HG03103 (cell line): ENCODE data around the gene LRRC49.
"Not testable (repeated sequence)": the region's sequence is repeated elsewhere in the genome, so short reads cannot be mapped to it uniquely, and the experiment has no call there.

Experiments used
- ATAC-seq: cut with Tn5 transposase; IDR thresholded peaks from one replicate; pipeline ENCODE4 v1.9.1; 2021; ENCODE audit warnings: low read depth; ENCODE audit not compliant: unreplicated experiment

The LRRC49 gene

DNA sequence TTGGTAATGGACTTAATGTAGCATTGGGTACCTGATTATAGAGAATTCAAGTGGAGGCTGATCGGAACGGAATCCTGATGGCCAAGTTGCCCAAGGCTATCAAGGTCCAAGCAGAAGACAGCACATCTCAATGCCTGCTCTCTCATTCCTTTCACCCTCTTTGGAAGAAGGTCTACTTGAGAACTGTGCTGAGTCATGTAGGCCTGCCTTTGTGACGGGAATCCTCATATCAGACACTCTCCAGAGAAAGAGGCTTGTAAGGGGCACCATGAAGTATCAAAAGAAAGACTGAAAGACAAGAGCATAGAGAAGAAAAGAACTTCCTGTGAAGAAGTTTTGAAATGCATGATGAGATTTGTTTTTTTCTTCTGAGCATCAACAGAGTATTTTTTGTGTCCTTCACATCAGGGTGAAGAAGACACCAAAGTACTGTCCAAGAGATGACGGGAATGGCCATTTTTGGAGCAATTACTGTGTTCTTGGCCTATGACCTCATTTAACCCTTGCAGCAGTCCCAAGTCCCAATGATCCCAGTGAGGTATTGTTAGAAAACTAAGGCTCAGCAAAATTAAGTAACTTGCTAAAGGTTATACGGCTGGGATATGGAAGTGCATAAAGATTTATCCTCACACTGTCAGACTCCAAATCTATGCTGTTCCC, 25.5 kb upstream of the LRRC49 start:
- ATAC-seq, result no peak

DNA sequence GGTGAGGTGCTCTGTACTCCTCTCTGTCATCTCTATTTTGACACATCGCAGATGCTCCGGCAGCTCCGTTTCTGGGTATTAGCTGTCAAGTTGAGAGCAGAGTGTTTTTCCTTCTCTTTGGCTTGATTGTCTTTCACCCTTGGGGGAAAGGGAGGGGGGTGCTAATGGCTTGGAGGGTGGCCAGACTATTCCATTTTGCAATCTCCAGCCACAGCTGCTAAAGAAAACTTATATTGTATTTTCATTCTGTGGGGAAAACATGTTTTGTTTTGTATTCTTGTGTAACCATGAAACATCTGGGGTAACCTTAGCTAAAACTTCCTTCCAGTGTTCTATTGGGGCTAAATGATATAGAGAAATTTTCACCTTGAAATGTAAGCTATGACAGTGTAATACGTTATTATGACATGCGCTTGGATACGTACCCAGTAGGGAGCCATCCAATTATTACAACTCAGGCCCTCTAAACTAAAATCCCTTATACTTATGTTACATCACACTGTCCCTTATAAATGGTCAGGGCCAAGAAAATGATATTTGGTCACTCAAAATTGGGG, 24.6 kb upstream of the LRRC49 start:
- ATAC-seq, result no peak

DNA sequence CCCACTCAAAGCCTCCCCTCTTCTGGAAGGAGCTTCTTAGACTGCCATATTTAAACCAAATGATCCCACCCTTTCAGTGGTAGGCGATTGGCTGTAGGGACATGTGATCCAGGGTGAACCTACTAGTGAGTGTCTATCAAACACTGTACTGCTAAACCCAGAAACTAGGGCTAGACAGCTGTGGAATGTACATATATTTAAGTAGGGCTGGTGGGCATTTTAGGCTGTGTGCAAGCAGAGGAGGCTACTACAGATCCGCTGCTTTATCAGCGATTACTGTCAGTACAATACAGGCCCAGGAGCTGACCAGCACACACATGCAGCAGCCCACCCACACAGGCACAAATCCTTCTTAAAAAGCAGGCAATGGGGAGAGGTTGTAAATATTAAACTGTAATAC, 23.3 kb upstream of the LRRC49 start:
- no peak for ATAC-seq

DNA sequence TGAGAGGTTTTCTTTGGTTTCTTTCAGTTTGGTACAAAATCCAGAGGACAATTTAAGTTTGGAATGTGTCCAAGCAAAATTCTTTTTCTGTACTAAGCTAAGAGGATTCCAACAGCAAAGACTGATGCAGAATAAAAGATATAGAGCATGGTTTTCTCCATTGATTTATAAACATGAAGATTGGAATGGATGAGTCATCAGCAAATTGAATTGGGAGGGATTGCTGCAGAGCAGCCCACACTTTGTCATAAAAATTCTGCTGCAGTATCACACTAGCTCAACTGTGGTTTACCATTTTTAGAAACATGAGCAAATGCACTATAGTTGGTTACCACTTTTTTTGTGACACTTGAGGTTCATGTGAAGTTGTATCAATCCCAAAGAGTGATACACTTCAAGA, 22.6 kb upstream of the LRRC49 start:
- ATAC-seq, result no peak

DNA sequence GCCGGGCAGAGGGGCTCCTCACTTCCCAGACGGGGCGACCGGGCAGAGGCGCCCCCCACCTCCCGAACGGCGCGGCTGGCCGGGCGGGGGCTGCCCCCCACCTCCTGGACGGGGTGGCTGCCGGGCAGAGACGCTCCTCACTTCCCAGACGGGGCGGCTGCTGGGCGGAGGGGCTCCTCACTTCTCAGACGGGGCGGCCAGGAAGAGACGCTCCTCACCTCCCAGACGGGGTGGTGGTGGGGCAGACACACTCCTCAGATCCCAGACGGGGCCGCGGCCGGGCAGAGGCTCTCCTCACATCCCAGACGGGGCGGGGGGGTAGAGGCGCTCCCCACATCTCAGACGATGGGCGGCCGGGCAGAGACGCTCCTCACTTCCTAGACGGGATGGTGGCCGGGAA, 21.1 kb upstream of the LRRC49 start:
- not testable (repeated sequence) for ATAC-seq

DNA sequence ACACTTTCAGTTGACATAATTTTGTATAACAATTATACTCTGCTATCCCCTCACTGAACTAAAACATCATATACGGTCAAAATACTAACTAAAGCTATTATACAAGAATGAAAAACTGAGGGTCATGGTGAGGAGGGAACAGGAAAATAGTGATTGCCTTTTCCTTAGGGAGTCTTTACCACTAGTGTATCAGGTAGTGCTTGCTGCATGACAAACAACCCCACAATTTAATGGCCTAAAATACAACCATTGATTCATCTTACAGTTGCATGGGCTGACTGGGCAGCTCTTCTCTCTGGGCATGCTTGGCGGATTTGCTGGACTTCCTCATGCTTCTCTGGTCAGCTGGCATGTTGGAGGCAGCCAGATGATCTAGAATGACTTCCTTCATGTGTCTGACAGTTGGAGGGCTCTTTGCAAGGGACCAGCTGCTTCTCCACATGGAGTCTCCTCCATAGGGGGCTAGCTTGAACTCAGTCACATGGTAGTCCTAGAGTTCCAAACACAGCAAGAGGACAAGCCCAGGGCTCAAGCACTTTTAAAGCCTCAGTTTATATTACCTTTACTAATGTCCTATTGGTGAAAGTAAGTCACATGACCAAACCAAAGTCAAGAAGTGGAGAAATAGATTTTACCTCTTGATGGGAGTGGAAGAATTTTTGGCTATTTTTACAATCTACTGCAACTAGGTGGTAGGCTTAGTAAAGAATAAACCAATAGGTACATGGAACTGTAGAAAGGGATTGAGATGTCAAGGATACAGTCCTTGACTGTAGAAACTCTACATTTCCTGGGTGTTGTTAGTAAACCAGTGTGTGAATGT, 19.2 kb upstream of the LRRC49 start:
- no peak for ATAC-seq

DNA sequence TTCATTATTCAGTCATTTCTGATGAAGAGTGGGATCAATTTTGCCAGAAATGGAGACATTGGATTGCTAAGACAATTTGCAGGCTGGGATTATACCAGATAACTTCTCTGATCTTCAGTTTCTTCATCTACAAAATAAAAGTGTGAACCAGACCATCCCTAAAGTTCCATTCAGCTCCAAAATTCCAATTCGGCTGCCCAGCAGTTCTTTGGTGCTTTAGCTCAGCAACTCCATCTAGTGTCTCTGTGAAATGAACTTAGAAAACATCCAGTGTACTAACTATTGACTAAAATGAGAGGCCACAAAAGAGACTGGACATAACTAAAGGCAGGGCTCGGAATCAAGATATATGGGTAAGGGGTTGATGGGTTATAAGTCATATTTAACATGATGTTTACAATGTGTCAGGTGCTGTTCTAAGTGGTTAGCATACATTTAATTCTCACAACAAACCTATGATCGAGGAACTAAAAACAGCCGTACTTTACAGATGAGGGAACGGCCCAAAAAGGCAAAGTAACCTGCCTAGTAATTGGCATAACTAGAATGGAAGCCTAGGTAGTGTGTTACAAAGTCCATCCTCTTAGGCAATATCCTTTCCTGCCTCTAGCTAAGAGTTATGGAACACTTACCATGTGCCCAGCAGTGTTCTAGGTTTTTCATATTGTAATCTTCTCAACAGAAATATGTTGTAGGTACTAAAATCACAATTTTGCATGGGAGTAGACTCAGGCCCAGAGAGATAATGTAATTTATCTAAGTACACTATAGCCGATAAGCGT, 17.4 kb upstream of the LRRC49 start:
- no peak for ATAC-seq

DNA sequence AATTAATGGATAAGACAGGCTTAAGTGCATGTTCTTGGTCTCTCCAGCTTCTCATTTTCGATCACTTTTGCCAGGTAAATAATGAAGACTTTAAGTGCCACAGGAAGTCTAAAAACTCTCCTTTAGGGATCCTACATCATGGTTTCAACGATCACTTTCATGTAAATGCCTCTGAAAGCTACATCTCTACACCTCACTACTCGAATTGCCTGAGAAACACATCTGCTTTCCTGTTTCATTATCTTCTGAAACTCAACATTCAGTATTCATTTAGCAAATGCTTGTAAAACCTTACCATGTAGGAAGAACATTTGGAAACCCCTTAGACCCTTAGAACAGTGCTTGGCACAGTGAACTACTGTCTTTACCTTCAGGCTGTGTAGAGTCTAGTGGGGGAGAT, 16.6 kb upstream of the LRRC49 start:
- no peak for ATAC-seq

DNA sequence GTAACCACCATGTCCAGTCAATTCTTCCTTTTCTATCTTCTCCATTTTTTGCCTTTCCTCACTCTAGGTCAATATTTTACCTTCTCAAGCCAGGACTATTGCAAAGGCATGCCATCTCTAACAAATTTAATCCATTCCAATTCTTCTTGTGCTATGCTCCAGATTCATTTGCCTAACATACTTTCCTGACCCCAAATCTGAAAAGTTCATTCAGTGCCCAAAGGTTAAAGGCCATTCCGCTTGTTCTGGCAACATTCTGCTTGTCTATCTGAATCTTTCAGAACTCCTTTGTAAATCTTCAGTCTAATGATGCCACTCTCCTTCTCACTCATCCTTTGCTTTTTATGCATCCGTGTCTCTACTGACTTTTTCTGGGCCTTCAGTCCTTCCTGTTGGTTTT, 15.9 kb upstream of the LRRC49 start:
- ATAC-seq, result no peak

DNA sequence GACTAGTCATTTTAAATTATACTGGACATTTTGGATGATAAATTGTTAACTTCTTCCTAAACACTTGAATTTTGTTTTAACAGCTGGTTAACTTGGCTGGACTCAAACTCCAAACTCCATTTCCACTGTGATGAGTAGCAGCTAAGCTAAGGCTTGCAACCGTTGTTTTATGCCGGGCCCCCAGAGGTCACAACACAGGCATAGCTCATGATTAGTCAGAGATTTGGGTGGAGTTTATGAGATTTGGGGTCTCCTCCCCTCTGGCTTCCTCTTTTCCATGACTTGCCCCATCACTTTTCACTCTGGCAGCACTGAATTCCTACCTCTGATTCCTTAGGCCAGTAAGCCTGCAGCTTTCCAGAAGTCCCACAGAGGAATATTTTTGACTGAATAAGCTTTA, 13.2 kb upstream of the LRRC49 start:
- no peak for ATAC-seq

DNA sequence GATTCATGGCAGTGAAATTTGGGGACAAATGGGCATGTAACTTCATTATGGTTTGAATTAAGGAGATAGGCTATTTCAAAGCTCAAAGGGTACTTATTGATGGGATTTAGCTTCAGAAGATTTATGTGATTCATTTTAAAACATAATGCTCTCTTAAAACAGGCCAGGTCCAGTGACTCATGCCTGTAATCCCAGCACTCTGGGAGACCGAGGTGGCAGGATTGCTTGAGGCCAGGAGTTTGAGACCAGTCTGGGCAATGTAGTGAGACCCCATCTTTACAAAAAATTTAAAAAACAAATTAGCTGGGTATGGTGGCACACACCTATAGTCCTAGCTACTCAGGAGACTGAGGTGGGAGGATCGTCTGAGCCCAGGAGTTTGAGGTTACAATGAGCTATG, 11.8 kb upstream of the LRRC49 start:
- ATAC-seq, result no peak

DNA sequence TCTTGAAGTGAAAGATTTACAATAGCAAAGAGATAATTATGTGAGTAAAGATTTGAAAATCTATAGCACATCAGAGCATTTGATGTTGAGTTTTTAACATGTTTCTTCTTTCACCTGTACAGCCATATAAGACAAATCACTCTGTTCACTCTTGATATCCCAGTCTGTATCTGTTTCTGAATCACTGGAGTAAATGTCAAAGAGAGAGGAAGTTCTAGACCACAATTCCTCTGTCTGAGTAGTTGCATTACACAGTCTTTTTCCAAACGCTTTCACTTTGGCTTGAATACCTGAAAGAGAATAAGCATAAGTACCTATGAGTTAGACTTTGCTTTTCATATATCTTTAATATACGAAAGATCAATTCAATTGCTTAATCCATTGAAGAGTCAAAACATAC, 10.3 kb upstream of the LRRC49 start:
- no peak for ATAC-seq

DNA sequence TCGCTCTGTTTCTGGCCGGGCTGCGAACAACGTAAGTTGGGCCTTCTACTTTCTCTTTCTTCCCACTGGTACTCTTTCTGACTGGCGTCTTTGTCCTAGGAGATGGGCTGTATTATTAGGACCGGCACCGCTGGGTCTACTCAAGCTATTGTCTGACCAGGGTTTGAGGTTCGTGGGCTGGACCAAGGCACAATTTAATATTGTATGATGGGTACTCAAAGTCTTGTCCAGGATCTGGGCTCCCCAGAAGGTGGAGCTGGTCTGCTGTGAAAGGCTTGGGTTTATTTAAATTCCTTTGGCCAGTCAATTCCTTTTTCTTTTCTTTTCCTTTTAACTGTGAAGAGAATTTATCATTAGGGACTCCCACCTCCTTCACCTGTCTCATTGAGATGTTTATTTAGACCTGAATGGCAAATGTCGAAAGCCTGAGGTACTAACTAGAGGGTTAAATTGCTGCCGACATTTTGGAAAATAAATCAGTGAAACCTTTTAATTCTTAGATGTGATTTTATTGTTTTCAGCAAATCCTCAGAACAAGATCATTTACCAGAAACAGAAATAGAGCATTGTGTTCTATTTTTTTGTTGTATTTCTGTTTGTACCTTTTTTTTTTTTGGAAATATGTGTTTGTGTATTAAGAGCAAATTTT, 410 bp downstream of the LRRC49 start:
- peak; percentile 14 for ATAC-seq

DNA sequence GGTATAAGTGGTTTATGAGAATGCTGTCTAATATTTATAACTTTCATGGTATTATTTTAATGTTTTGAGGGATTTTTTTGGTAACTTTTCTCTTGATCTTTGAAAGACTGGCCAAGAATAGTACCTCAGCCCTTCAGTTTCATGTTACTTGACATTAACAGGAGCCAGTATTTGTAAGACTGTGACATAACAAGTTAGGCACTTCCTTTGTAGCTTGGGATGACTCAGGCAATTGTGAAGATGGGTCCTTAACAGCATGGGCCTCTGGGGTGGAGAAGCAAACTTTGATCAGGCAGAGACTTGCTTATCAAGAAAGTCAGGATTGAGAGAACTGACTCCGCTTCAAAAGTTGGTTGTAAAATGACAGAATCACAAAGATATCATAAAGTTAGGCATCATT, 9.5 kb downstream of the LRRC49 start:
- no peak for ATAC-seq

DNA sequence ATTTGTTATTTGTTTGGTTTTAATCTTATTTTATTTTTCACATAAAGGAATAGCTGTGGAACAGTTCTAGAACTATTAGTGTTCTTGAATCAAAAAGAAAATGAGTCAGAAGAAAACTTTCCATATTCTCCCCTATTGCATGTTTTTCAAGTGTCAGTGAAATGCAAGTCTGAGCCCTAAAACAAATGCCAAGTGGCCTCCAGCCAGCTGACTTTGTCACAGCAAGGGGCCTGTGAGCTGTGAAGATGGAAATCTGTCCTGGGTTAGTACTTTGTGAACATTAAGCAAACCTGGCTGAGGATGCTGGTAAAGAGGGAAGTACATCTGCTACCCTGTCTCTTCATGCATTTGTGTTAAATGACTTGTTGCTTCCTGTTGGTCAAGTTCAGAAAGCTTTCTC, 14.2 kb downstream of the LRRC49 start:
- ATAC-seq, result no peak

DNA sequence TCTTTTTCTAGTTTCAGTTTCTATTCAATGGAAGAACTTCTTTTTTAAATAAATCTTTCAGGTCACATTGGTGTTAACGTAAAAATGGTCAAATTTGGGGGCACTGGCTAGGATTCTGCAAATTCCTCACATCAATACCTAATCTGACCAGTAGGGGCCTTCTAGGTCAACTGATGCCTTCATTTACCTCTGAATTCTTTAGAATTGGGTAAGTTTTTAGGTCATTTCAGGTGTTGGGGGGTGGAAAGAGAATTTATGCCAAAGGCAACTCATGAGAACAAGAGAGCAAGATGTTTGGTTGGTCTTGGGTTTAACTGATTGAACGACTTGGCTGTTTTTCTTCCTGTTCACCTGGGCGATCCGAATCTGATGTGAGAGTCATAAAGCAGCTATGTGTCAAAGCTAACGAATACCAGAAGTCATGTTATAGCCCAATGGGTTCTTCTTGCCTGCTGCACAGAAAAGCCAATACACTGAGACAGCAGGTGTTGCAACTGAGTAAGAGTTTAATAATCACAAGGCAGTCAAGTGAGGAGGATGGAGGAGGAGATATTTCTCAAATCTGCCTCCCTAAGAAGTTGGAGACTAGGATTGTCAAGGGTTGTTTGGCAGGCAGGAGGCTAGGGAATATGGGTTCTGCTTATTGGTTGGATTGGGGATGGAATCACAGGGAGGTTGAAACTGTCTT, 15.3 kb downstream of the LRRC49 start:
- ATAC-seq, result no peak

DNA sequence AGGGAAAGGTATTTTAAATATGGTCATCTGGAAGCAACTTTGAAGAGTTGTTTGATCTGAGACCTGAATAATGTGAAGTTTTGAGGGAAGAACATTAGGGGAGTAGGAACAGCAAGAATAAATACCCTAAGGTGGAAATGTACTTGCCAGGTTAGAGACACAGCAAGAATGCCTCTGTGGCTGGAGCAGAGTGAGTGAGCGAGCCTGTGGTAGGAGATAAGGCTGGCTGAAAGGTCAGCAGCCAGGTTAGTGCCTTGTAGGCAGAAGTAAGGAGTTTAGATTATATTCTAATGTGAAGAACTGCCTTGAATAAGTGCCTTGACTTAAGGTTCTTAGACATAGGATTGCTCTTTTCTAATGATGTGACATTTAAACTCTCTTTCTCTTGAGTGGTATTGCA, 18.3 kb downstream of the LRRC49 start:
- ATAC-seq, result no peak

DNA sequence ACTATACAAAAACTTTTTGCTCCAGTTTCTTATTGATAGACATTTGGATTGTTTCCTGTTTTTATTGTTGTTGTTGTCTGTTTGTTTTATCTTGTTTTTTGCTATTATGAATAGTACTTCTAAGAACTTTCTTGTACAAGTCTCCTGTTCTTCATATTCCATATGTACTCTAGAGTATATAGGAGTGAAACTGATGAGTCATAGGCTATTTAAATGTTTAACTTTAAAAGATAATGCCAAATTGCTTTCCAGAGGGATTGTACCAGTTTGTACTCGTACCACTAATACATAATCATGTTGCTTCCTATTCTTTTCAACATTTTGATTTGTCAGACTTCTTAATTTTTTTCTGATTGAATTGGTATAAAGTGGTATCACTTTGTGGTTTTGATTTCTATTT, 19.6 kb downstream of the LRRC49 start:
- no peak for ATAC-seq

DNA sequence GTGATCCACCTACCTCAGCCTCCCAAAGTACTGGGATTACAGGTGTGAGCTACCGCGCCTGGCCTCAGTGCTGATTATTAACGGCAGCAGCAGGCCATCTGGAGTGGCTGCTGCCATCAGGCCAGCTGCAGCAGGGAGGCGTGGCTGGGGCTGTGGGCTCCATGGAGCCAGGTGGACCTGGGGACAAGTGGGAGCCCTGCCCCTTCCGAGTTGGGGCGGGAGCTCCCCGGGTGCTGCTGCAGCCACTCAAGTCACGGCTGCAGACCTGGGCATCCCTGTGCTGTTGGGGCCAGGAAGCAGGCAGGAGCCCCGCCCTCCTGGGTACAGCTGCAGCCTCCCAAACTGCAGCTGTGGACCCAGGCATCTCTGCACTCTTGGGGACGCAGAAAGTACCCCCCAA, 23.9 kb downstream of the LRRC49 start:
- ATAC-seq, result no peak

DNA sequence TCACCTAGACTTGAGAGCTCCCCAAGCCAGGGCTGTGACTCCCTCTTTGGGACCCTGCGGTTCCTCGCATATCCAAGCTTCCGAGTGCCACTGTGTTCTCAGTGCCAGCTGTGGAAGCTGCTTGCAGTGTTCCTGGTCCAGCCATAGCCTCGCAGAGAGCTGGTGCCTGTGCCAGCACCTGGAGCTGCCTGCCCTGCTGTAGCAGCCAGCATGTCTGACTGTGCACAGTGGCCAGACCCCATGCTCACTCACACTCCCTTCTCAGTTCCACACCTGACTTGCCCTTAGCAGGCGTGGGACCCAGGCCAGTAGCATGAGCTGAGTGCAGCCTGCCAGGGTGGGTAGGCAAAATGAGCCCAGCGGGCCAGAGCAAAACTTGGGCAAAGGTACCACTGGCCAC, 25.3 kb downstream of the LRRC49 start:
- ATAC-seq, result no peak
